Measurements from ENCODE around the gene PPP2R5C.
A peak's percentile ranks its signal among the peaks of the same experiment; 100 is the strongest.
"Not testable (repeated sequence)": the region's sequence is repeated elsewhere in the genome, so short reads cannot be mapped to it uniquely, and the experiment has no call there.

PPP2R5C gene

GRCh38 chr14:101781240-101782061 lies 19.9 kb downstream of the PPP2R5C start:
- peak; percentile 45 to 57 for DNase-seq

GRCh38 chr14:101783260-101784016 lies 21.9 kb downstream of the PPP2R5C start:
- DNase-seq: no peak

GRCh38 chr14:101784631-101785030 lies 23.1 kb downstream of the PPP2R5C start:
- DNase-seq: no peak

GRCh38 chr14:101788016-101788635 lies 26.6 kb downstream of the PPP2R5C start:
- no peak for DNase-seq

- DNase-seq: no peak
Measured at GRCh38 chr14:101789222-101789621, 27.7 kb downstream of the PPP2R5C start.

- DNase-seq: no peak
Measured at GRCh38 chr14:101790232-101790631, 28.7 kb downstream of the PPP2R5C start.

GRCh38 chr14:101791919-101792572 lies 30.5 kb downstream of the PPP2R5C start:
- no peak for DNase-seq

- DNase-seq: no peak
Measured at GRCh38 chr14:101796016-101796415, 34.5 kb downstream of the PPP2R5C start.

- no peak for DNase-seq
Measured at GRCh38 chr14:101796479-101796878, 35.0 kb downstream of the PPP2R5C start.

GRCh38 chr14:101797856-101798255 lies 36.3 kb downstream of the PPP2R5C start:
- no peak for DNase-seq

GRCh38 chr14:101804373-101804772 lies 42.9 kb downstream of the PPP2R5C start:
- DNase-seq: not testable (repeated sequence)

- DNase-seq: not testable (repeated sequence)
Measured at GRCh38 chr14:101806252-101806651, 44.7 kb downstream of the PPP2R5C start.

- DNase-seq: no peak
Measured at GRCh38 chr14:101808020-101808641, 46.6 kb downstream of the PPP2R5C start.

GRCh38 chr14:101808894-101809670 lies 47.6 kb downstream of the PPP2R5C start:
- DNase-seq: no peak

GRCh38 chr14:101809671-101810514 lies 48.4 kb downstream of the PPP2R5C start:
- DNase-seq: peak; percentile 72 to 81

- peak in 1 of 2 experiments; percentile 21 for DNase-seq
Measured at GRCh38 chr14:101810897-101811621, 49.5 kb downstream of the PPP2R5C start.

GRCh38 chr14:101812071-101812470 lies 50.6 kb downstream of the PPP2R5C start:
- DNase-seq: peak in 1 of 2 experiments; percentile 43

GRCh38 chr14:101813171-101813759 lies 51.8 kb downstream of the PPP2R5C start:
- DNase-seq: no peak

- no peak for DNase-seq
Measured at GRCh38 chr14:101813833-101814232, 52.3 kb downstream of the PPP2R5C start.

- no peak for DNase-seq
Measured at GRCh38 chr14:101814934-101815333, 53.4 kb downstream of the PPP2R5C start.
